ENCODE data around the gene REG3A. TPM values are rescaled to one million over a fixed set of nuclear protein-coding genes. Genes with fewer than 3 reads are reported as not detected.

Gene REG3A
- total and polyA plus RNA-seq, 2 of the 13 experiments (the other 11 are each of a cell fraction or from before 2014, with no cell fraction given): 0.13 TPM; not detected in 1

DNA sequence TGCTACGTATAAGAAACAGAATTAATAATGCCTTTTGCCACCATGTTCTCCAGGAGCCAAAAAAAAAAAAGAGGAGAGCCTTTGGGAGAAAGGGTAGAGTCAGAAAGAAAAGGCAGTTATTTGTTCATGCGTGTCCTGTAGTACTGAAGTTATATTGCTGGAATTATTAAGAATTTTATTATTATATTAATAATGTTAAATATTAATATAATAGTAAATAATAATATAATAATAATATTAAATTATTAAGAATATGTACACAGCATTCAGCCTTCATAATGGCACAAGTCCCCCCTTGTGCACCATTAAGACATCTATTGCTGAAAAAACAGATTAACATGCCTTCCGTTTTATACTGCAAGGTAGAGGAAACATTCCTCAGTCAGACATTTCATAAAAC, 31.1 kb downstream of the REG3A start (continued):
- TF ChIP-seq, protein P1, sequence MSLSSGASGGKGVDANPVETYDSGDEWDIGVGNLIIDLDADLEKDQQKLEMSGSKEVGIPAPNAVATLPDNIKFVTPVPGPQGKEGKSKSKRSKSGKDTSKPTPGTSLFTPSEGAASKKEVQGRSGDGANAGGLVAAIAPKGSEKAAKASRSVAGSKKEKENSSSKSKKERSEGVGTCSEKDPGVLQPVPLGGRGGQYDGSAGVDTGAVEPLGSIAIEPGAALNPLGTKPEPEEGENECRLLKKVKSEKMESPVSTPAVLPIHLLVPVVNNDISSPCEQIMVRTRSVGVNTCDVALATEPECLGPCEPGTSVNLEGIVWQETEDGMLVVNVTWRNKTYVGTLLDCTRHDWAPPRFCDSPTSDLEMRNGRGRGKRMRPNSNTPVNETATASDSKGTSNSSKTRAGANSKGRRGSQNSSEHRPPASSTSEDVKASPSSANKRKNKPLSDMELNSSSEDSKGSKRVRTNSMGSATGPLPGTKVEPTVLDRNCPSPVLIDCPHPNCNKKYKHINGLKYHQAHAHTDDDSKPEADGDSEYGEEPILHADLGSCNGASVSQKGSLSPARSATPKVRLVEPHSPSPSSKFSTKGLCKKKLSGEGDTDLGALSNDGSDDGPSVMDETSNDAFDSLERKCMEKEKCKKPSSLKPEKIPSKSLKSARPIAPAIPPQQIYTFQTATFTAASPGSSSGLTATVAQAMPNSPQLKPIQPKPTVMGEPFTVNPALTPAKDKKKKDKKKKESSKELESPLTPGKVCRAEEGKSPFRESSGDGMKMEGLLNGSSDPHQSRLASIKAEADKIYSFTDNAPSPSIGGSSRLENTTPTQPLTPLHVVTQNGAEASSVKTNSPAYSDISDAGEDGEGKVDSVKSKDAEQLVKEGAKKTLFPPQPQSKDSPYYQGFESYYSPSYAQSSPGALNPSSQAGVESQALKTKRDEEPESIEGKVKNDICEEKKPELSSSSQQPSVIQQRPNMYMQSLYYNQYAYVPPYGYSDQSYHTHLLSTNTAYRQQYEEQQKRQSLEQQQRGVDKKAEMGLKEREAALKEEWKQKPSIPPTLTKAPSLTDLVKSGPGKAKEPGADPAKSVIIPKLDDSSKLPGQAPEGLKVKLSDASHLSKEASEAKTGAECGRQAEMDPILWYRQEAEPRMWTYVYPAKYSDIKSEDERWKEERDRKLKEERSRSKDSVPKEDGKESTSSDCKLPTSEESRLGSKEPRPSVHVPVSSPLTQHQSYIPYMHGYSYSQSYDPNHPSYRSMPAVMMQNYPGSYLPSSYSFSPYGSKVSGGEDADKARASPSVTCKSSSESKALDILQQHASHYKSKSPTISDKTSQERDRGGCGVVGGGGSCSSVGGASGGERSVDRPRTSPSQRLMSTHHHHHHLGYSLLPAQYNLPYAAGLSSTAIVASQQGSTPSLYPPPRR (CRISPR knock-in tag; IDR thresholded peaks at IDR 0.05; ENCODE audit: borderline replicate concordance): no peak
- TF ChIP-seq ZNF292 (CRISPR knock-in tag; IDR thresholded peaks at IDR 0.05; ENCODE audit: borderline replicate concordance, low read depth) (no peak), NBN (conservative IDR thresholded peaks at IDR 0.05) (no peak)
- TF ChIP-seq, protein P2, sequence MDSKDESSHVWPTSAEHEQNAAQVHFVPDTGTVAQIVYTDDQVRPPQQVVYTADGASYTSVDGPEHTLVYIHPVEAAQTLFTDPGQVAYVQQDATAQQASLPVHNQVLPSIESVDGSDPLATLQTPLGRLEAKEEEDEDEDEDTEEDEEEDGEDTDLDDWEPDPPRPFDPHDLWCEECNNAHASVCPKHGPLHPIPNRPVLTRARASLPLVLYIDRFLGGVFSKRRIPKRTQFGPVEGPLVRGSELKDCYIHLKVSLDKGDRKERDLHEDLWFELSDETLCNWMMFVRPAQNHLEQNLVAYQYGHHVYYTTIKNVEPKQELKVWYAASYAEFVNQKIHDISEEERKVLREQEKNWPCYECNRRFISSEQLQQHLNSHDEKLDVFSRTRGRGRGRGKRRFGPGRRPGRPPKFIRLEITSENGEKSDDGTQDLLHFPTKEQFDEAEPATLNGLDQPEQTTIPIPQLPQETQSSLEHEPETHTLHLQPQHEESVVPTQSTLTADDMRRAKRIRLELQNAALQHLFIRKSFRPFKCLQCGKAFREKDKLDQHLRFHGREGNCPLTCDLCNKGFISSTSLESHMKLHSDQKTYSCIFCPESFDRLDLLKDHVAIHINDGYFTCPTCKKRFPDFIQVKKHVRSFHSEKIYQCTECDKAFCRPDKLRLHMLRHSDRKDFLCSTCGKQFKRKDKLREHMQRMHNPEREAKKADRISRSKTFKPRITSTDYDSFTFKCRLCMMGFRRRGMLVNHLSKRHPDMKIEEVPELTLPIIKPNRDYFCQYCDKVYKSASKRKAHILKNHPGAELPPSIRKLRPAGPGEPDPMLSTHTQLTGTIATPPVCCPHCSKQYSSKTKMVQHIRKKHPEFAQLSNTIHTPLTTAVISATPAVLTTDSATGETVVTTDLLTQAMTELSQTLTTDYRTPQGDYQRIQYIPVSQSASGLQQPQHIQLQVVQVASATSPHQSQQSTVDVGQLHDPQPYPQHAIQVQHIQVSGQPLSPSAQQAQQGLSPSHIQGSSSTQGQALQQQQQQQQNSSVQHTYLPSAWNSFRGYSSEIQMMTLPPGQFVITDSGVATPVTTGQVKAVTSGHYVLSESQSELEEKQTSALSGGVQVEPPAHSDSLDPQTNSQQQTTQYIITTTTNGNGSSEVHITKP (CRISPR knock-in tag; IDR thresholded peaks at IDR 0.05; ENCODE audit: low read depth): no peak

DNA sequence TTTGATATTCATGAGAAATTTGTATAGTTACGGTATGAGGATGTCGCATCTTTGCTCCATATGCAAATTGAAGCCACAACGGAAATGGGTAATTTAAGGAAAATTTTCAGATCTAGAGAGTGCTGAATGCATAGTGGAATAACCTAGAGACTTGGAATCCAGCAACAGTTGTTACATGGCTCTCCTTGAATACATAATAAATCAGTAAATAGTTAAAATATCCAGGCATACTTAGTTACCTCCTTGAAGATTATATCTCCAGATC, 33.9 kb downstream of the REG3A start:
- in situ Hi-C loops (cut with HindIII; ENCODE audit: extremely low pct_ligation_motif_present, low pct_unique_long_range_greater_than_20kb) (no loop called here), intact Hi-C loops (cut with micrococcal nuclease; ENCODE audit: unreplicated experiment) (no loop called here)
- H4K20me1 ChIP-seq (ENCODE audit: insufficient read depth, low read length): no peaks in the 10 kb centered on the region
- H3K27ac ChIP-seq (ENCODE audit: extremely low read length, insufficient read depth, low read length): no peak overlapping the region
- POLR2A ChIA-PET: no interaction called here
- no peak overlapping the region for H2AFZ ChIP-seq (ENCODE audit: low read length)
- CTCF ChIA-PET (ENCODE audit: low intra/inter-chr PET ratio, low total read pairs): no interaction called here
- TF ChIP-seq, protein P3, sequence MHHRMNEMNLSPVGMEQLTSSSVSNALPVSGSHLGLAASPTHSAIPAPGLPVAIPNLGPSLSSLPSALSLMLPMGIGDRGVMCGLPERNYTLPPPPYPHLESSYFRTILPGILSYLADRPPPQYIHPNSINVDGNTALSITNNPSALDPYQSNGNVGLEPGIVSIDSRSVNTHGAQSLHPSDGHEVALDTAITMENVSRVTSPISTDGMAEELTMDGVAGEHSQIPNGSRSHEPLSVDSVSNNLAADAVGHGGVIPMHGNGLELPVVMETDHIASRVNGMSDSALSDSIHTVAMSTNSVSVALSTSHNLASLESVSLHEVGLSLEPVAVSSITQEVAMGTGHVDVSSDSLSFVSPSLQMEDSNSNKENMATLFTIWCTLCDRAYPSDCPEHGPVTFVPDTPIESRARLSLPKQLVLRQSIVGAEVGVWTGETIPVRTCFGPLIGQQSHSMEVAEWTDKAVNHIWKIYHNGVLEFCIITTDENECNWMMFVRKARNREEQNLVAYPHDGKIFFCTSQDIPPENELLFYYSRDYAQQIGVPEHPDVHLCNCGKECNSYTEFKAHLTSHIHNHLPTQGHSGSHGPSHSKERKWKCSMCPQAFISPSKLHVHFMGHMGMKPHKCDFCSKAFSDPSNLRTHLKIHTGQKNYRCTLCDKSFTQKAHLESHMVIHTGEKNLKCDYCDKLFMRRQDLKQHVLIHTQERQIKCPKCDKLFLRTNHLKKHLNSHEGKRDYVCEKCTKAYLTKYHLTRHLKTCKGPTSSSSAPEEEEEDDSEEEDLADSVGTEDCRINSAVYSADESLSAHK (CRISPR knock-in tag; IDR thresholded peaks at IDR 0.05; ENCODE audit: borderline replicate concordance): no peak
- H3K36me3 ChIP-seq (replicated peaks in 1 of 2; ENCODE audit: control insufficient read depth in 1 of 2, insufficient read depth in 2 of 2, low read length in 2 of 2): no peaks in the 10 kb centered on the region
- FAIRE-seq: no peak
- no peaks in the 10 kb centered on the region for H3K9me3 ChIP-seq (ENCODE audit: low read length)
- no peak overlapping the region for H3K9ac ChIP-seq (ENCODE audit: insufficient read depth, low read depth, low read length)
- DNase-seq (ENCODE audit: low spot score): no peak
- H3K4me2 ChIP-seq (ENCODE audit: low read depth, low read length): no peak overlapping the region
- H3K79me2 ChIP-seq (ENCODE audit: insufficient read depth, low read length): no peaks in the 10 kb centered on the region
- ATAC-seq: no peak
- BruUV-seq (replicated peaks): no TSS peak
- 61% methylated on average over 3 of the region's 3 CpGs for WGBS (ENCODE audit: low lambda C conversion rate)
- no peaks in the 10 kb centered on the region for H3K27me3 ChIP-seq (ENCODE audit: control insufficient read depth in 1 of 2, insufficient read depth in 2 of 2, low read length in 2 of 2)
- H3K4me3 ChIP-seq (replicated peaks in 1 of 3; ENCODE audit: insufficient read depth in 1 of 3, low read depth in 2 of 3, low read length in 3 of 3): no peak overlapping the region
- H3K4me1 ChIP-seq (ENCODE audit: insufficient read depth, low read length): no peaks in the 10 kb centered on the region

All from HepG2 (cell line).